Colonic mucosa (tissue), 4 donors: ENCODE data around the gene TTF1. TPM values are rescaled to one million over a fixed set of nuclear protein-coding genes. Genes with fewer than 3 reads are reported as not detected.

ENCODE experiments used
- DNase-seq: peaks from one replicate; pipeline ENCODE4 v3.0.0-alpha.2; 2020
- H3K27ac ChIP-seq: fragments of 200-600 bp; one replicate; pipeline ENCODE4 v1.8.0; 2021
- H3K27me3 ChIP-seq: fragments of 200-600 bp; one replicate; pipeline ENCODE4 v1.8.0; 2021
- H3K36me3 ChIP-seq: fragments of 200-600 bp; one replicate; pipeline ENCODE4 v1.8.0; 2021
- H3K4me1 ChIP-seq: fragments of 200-600 bp; one replicate; pipeline ENCODE4 v1.8.0; 2021; ENCODE audit warnings: mild to moderate bottlenecking
- H3K4me3 ChIP-seq: fragments of 200-600 bp; one replicate; pipeline ENCODE4 v1.8.0; 2021
- H3K9ac ChIP-seq, 2 donors: one replicate each; pipeline ENCODE4 v1.7.0; 2013; ENCODE audit warnings: control low read depth in 2 of 2, low read depth in 2 of 2, low read length in 2 of 2
- H3K9me3 ChIP-seq: fragments of 200-600 bp; one replicate; pipeline ENCODE4 v1.8.0; 2021
- CTCF ChIP-seq: fragments of 200-600 bp; IDR thresholded peaks from one replicate; pipeline ENCODE4 v1.8.0; 2022; ENCODE audit warnings: antibody characterized with exemption, mild to moderate bottlenecking
- intact Hi-C: fragments of 100-400 bp; cut with DNase I; formaldehyde crosslinking; loops from one replicate; pipeline ENCODE4 v1.14.1; 2022
- total RNA-seq, 2 donors: library from RNA; stranded (reverse); fragmentation: NEBNext Ultra II Directional in 1 of 2; extraction: Animal tissue kit (Norgen Biotek cat#: 25700) in 1 of 2; gene quantifications; one replicate each; pipeline ENCODE4 v1.2.1, GENCODE V29; 2021
- donor health status: healthy.
- donor health status: DM: no; HTN: no; CAD: no.
- donor health status: DM: no; HTN: no; CAD: no.

The TTF1 gene
- total RNA-seq, 2 donors from 2014 or later: 11.1 to 11.2 TPM

GRCh38 chr9:132356324-132356924, 50.2 kb downstream of the TTF1 start:
- TF ChIP-seq CTCF: no peak
- Histone ChIP-seq H3K27me3 (no peaks in the 10 kb centered on the region), H3K9ac (no peak overlapping the region), H3K36me3 (no peaks in the 10 kb centered on the region), H3K4me1 (peaks cover 8% of the 10 kb centered on the region), H3K9me3 (no peaks in the 10 kb centered on the region), H3K27ac (no peak overlapping the region), H3K4me3 (no peak overlapping the region)
- no peak for DNase-seq
- intact Hi-C loops: no loop called here

GRCh38 chr9:132354637-132355355, 51.8 kb downstream of the TTF1 start, which contains the start of gene SETX:
SETX (minus strand) TSS chr9:132354986; CDS start chr9:132349428, 5,558 bp downstream.
- H3K27me3 ChIP-seq: no peaks in the 10 kb centered on the region
- H3K4me1 ChIP-seq: peaks cover 10% of the 10 kb centered on the region
- H3K36me3 ChIP-seq: no peaks in the 10 kb centered on the region
- H3K9me3 ChIP-seq: no peaks in the 10 kb centered on the region
- DNase-seq: peak; percentile 97
- peak within 1 kb of the TSS; percentile 91 to 99 for H3K9ac ChIP-seq
- no peak for TF ChIP-seq CTCF
- peak within 1 kb of the TSS; percentile 98 for H3K27ac ChIP-seq
- peak within 1 kb of the TSS; percentile 97 for H3K4me3 ChIP-seq
- intact Hi-C loops: no loop called here

- no peaks in the 10 kb centered on the region for H3K36me3 ChIP-seq
- no peak for DNase-seq
These were observed 55.1 kb downstream of the TTF1 start for GRCh38 chr9:132351404-132352045.

GRCh38 chr9:132350861-132351315, 55.8 kb downstream of the TTF1 start:
- Histone ChIP-seq H3K9ac (no peak overlapping the region), H3K36me3 (peaks cover 3% of the 10 kb centered on the region), H3K4me3 (no peak overlapping the region), H3K27ac (peak overlapping the region; percentile 22), H3K4me1 (peaks cover 10% of the 10 kb centered on the region), H3K27me3 (no peaks in the 10 kb centered on the region), H3K9me3 (no peaks in the 10 kb centered on the region)
- no peak for DNase-seq
- intact Hi-C loops: no loop called here
- no peak for TF ChIP-seq CTCF

More at GRCh38 chr9:132351404-132352045, 55.1 kb downstream of the TTF1 start:
- peaks cover 10% of the 10 kb centered on the region for H3K4me1 ChIP-seq
- peak overlapping the region; percentile 22 for H3K27ac ChIP-seq
- no peak for TF ChIP-seq CTCF
- H3K4me3 ChIP-seq: no peak overlapping the region
- no peak overlapping the region for H3K9ac ChIP-seq
- intact Hi-C loops: no loop called here
- H3K9me3 ChIP-seq: no peaks in the 10 kb centered on the region
- no peaks in the 10 kb centered on the region for H3K27me3 ChIP-seq

GRCh38 chr9:132348676-132349075, 58.0 kb downstream of the TTF1 start:
- Histone ChIP-seq H3K9me3 (no peaks in the 10 kb centered on the region), H3K27me3 (no peaks in the 10 kb centered on the region), H3K36me3 (peaks cover 15% of the 10 kb centered on the region), H3K4me3 (no peak overlapping the region), H3K9ac (no peak overlapping the region), H3K27ac (no peak overlapping the region), H3K4me1 (peaks cover 10% of the 10 kb centered on the region)
- TF ChIP-seq CTCF: no peak
- intact Hi-C loops: loop anchor here (10.0 kb wide), 1 partner anchor 64 kb away; no protein-coding TSS in a partner anchor
- DNase-seq: no peak
